ENCODE measurements around the gene FXYD7.
"Not testable (repeated sequence)": the region's sequence is repeated elsewhere in the genome, so short reads cannot be mapped to it uniquely, and the experiment has no call there.

FXYD7 gene

DNA sequence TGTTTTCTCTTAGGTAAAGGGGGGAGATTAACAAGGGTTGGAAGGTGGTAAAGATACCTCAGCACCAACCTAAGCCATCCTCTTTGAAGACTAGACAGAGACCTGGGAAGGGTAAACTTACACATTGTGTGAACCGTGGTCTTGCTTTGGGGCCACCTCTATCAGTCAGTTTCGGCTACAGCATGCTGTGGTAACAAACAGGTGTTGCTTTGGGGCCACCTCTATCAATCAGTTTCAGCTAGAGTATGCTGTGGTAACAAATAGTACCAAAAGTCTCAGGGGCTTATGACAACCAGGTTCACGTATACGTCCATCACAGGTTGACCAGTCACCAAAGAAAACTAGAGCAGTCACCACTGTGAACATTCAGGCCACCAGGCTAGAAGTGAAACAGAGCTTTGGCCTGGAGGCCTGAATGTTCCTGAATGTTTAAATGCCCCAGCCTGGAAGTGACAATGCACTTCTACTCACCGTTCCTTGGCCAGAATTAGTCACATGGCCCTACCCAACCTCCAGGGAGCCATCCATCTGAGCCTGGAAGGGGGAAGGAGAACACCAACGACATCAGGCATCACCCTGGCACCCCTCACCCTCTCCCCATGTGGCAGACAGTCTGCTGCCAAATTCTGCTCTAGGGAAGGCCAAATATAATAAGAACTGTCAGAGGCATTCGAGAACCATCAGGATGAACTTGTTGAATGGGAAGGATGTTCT lies 3.8 kb downstream of the FXYD7 start:
- DNase-seq: no peak

GRCh38 chr19:35149463-35149862 lies 6.4 kb downstream of the FXYD7 start:
- no peak for DNase-seq

- DNase-seq: no peak
Observed at GRCh38 chr19:35150445-35150844, 7.4 kb downstream of the FXYD7 start.

- no peak for DNase-seq
Observed at GRCh38 chr19:35151273-35152065, 8.4 kb downstream of the FXYD7 start.

DNA sequence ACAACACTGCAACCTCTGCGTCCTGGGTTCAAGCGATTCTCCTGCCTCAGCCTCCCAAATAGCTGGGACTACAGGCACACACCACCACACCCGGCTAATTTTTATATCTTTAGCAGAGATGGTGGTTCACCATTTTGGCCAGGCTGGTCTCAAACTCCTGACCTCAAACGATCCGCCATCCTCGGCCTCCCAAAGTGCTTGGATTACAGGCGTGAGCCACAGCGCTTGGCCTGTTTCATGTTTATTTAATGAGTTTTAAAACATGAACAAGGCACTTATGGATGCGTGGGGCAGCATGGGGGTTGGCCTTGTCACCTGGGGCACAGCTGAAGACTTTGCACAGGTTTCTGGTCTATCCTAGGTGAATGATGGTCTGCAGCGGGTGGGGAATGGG lies 10.1 kb downstream of the FXYD7 start:
- not testable (repeated sequence) for DNase-seq

- peak; percentile 48 for DNase-seq
Observed at GRCh38 chr19:35153701-35154524, 10.9 kb downstream of the FXYD7 start.

DNA sequence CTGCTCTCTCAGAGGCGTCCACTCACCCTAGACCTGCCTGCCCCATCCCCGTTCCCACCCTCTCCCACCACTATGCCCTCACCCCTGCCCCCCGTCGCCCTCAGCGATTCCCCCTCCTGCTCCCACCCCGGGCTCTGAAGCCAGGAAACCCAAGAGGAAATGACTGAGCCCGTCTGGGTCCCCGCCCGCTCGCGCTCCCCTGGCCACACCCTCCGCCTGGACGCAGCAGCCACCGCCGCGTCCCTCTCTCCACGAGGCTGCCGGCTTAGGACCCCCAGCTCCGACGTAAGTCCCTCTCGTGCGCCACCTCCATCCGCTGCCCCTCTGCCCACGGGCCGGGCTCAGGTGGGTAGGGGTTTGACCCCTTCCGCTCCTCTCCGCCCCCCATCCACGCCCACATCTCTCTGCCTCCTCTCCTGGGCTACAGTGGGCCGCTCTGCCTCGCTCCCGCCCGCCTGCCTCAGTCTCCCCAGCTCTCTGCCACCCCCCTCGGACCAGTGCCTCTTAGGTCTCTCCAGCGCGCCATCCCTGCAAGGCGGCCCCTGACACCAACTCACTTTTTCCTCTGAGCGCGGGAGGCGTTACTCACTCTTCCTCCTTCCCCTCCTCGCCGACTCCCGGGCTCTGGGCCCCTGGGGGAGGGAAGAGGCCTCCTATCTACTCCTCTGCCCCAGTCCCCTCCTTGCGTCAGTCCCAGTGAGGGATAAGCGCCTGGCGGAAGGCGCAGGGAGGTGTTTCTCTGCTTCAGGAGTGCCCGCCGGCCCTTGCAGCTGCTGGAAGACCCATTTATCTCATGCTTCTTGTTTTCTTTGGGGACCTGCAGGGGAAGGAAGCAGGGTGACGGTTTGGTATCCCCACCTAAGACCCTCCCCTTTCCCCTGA lies 11.7 kb downstream of the FXYD7 start, which contains the start of gene FXYD5:
TSS of gene FXYD5 (plus strand) at position 211 of the 882 bp plus-strand sequence. CDS start 816 bp downstream, outside the sequence.
- peak; percentile 73 for DNase-seq

- no peak for DNase-seq
Observed at GRCh38 chr19:35155441-35155840, 12.4 kb downstream of the FXYD7 start.

DNA sequence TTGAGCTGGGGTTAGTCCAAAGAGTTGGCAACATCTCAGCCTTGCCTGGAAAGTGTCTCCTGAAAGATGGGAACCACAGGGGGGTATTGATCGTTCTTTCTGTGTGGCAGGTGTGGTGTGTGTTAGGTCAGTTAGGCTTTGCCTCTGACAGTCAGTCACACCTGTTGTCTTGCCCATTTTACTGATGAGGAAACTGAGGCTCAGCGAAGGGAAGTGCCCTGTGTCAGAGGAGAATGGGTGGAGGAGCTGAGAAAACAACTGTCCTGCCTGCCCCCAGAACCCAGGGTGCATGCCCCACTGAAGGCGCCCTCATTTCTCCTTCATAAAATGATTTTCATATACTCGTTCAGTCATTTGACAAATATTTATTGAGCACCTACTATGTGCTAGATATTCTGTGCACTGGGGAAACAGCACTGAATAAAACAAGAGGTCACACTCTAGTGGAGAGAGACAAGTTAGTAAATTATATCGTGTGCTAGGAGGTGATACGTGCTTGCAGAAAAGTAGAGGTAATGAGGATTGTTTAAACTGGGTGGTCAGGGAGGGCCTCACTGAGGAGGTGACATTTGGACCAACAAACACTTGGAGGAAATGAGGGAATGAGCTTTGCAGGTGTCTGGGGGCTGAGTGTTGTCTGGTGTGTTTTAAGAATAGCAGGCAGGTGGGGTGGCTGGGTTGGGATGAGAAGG lies 13.1 kb downstream of the FXYD7 start:
- DNase-seq: no peak

- no peak for DNase-seq
Observed at GRCh38 chr19:35156673-35157014, 13.6 kb downstream of the FXYD7 start.

- no peak for DNase-seq
Observed at GRCh38 chr19:35157431-35157830, 14.4 kb downstream of the FXYD7 start.

GRCh38 chr19:35159606-35160005 lies 16.6 kb downstream of the FXYD7 start:
- DNase-seq: no peak

DNA sequence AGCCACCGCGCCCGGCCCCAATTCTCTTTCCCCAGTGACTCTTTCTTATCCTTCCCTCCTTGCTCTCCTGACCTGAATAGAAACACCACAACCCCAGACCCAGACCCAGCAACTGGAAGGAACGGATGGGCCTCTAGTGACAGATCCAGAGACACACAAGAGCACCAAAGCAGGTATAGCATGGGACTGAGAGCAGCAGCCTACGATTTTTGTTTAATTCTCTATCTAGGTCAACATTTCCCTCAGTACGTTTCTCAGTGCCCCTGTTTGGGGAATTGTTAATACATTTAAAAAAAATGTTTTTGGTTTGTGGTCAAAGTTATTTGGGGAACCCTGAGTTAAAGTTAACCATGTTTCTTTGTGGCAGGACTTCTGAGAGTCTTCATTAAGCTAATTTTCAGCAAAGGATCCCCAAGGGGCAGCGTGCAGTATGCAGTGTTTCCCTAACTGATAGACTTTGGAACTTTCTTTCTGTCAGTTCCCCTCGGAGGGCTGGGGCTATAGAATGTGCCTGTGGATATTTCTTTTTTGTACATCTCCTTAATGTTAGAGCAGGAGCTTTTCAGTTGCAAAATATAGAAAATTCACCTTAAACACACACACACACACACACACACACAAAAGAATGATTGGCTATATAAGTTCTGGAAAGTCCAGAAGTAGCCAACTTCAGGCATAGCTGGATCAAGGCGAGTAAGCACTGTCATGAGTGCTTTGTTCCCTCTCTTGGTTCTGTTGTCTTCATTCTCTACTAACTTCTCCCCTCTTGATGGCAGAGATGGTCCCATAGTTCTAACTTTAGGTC lies 17.8 kb downstream of the FXYD7 start:
- DNase-seq: no peak

- no peak for DNase-seq
Observed at GRCh38 chr19:35161434-35161743, 18.3 kb downstream of the FXYD7 start.

DNA sequence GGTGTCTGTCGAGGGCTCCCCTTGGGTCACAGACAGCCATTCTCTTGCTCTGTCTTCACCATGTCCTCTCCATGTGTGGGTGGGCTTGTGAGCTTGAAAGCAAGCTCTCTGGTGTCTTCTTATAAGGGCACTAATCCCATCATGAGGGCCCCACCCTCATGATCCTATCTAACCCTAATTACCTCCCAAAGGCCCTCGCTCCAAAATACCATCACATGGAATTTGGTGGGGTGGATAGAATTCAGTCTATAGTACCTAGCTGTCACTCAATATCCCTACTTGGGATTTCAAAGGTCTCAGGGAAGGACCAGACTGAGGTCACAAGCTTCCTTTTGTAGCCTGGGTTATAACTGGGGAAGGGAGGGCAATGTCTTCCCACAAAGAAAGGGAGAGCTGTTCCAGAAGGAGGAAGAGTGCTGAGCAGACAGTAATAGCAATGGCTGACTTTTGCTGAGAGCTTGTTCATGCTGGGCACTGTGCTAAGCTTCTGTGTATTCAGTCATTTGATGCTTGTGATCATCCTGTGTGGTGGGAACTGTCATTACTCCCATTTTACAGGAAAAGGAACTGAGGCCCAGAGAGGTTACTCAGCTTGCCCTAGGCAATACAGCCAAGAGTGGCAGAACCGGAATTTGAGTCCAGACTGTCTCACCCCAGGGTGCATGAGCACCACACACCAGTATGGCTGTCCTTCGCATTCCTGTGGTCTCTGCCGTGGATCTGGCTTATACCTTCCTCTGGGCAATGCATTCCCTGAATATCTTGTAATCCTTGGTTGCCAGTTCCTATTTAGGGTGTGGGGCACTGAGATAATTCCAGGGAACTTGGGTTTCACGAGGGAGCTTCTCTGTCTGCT lies 19.6 kb downstream of the FXYD7 start:
- no peak for DNase-seq

- no peak for DNase-seq
Observed at GRCh38 chr19:35164418-35164817, 21.4 kb downstream of the FXYD7 start.

DNA sequence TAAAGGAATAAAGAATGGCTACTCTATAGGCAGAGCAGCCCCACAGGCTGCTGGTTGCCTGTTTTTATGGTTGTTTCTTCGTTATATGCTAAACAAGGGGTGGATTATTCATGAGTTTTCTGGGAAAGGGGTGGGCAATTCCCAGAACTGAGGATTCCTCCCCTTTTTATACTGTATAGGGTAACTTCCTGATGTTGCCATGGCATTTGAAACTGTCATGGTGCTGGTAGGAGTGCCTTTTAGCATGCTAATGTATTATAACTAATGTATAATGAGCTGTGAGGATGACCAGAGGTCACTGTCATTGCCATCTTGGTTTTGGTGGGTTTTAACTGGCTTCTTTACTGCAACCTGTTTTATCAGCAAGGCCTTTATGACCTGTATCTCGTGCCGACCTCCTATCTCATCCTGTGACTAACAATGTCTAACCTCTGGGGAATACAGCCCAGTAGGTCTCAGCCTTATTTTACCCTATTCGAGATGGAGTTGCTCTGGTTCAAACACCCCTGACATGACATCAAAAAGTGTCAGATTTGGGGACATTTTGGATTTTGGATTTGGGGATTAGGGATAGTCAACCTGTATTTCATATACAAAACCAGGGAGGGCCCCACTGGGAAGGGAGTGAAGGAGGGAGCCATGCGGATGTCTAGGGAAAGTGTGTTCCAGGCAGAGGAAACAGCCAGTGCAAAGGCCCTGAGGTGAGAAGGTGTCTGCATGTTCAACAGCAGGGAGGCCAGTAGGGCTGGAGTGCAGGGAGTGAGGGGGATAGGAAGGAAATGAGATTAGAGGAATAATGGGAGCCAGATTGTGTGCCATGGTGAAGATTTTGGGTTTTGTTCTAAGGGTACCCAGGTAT lies 22.4 kb downstream of the FXYD7 start:
- DNase-seq: no peak

- no peak for DNase-seq
Observed at GRCh38 chr19:35166100-35167063, 23.3 kb downstream of the FXYD7 start.

Data from HCEC 1CT (cell line).